ENCODE results near the gene NECAP2. TPM values are rescaled to one million over a fixed set of nuclear protein-coding genes. Genes with fewer than 3 reads are reported as not detected.
"Not testable (repeated sequence)": the region's sequence is repeated elsewhere in the genome, so short reads cannot be mapped to it uniquely, and the experiment has no call there.

NECAP2 gene
- total RNA-seq, 4 donors from 2014 or later: 32.1 to 53.1 (median 38.6) TPM

DNA sequence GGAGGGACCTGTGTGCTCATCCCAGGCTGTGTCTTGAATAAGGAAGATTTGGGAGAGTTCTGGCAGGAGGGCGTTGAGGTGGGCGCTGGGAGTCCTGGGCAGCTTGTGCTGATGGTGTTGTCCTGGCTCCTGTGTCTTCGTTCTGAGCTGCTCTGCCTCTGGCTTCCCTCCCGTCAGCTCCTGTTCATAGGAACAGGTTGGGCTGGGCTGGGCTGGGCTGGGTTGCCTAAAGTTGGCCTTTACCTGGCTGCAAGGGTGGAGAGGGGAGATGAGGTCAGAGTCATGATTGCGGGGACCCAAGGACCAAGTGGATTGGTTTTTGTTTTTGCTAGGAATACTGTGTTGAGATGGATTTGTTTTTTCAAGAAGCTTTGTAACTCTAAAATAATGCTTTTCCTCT lies 9.1 kb downstream of the NECAP2 start:
- no peaks in the 10 kb centered on the region for H3K4me1 ChIP-seq
- H3K27me3 ChIP-seq: no peaks in the 10 kb centered on the region
- H3K9me3 ChIP-seq: no peaks in the 10 kb centered on the region
- H3K4me3 ChIP-seq: no peak overlapping the region
- no peak overlapping the region for H3K27ac ChIP-seq
- H3K36me3 ChIP-seq: peaks cover 0 to 88% (median 0%) of the 10 kb centered on the region in 3 donors
- TF ChIP-seq POLR2A (IDR thresholded peaks at IDR 0.05): no peak
- TF ChIP-seq, protein P1, sequence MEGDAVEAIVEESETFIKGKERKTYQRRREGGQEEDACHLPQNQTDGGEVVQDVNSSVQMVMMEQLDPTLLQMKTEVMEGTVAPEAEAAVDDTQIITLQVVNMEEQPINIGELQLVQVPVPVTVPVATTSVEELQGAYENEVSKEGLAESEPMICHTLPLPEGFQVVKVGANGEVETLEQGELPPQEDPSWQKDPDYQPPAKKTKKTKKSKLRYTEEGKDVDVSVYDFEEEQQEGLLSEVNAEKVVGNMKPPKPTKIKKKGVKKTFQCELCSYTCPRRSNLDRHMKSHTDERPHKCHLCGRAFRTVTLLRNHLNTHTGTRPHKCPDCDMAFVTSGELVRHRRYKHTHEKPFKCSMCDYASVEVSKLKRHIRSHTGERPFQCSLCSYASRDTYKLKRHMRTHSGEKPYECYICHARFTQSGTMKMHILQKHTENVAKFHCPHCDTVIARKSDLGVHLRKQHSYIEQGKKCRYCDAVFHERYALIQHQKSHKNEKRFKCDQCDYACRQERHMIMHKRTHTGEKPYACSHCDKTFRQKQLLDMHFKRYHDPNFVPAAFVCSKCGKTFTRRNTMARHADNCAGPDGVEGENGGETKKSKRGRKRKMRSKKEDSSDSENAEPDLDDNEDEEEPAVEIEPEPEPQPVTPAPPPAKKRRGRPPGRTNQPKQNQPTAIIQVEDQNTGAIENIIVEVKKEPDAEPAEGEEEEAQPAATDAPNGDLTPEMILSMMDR (IDR thresholded peaks at IDR 0.05): no peak
- DNase-seq: no peak

DNA sequence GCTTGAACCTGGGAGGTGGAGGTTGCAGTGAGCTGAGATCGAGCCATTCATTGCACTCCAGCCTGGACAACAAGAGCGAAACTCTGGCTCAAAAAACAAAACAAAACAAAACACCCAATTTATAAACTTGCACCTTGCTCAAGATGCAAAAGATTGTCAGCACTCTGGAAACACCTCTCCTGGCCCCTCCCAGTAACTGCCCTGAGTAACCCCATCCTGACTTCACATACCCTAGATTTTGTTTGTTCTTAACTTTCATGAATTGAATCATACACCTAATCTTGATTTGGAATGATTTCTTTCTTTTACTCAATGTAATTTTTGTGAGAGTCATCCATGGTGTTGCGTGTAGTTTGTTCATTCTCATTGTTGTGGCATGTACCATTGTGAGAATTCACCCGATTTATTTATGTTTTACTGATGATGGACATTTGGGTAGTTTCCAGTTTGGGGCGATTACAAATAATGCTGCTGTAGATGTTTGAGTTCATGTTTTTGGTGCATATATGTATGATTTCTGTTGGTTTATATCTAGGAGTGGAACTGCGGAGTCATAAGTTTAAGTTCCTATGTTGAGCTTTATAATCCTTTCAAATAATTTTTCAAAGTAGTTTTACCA lies 10.4 kb downstream of the NECAP2 start:
- H3K36me3 ChIP-seq: peaks cover 0 to 88% (median 0%) of the 10 kb centered on the region in 3 donors
- TF ChIP-seq, protein P1 (IDR thresholded peaks at IDR 0.05): no peak
- no peak for TF ChIP-seq POLR2A (IDR thresholded peaks at IDR 0.05)
- no peaks in the 10 kb centered on the region for H3K4me1 ChIP-seq
- H3K27me3 ChIP-seq: no peaks in the 10 kb centered on the region
- no peak overlapping the region for H3K27ac ChIP-seq
- H3K4me3 ChIP-seq: no peak overlapping the region
- DNase-seq: no peak
- H3K9me3 ChIP-seq: no peaks in the 10 kb centered on the region

DNA sequence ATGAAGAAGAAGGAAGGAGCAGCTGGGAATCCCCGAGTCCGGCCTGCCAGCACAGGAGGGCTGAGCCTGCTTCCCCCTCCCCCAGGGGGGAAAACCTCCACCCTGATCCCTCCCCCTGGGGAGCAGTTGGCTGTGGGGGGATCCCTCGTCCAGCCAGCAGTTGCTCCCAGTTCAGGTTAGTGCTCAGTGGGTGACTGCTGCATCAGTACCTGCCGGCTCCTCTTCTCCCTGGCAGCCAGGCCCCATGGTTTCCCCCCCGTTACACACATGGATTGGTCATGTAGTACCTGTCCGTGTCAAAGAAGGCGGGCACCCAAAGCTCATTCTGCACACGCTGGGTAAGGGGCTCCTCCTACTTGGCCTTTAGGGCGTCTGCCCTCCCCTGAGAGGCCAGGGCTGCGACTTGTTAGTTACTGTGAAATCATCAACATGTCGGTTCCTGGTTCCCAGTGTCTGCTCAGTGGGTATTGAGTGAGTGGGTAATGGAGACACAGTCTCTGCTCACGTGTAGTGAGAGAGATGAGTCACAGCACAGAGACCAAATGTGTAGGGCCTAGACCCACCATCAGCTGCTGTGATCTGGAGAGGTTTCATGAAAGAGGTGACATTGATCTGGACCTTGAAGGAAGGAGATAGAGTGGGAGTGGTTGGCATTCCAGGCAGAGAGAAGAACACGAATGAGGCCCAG lies 11.5 kb downstream of the NECAP2 start:
- Histone ChIP-seq H3K4me3 (no peak overlapping the region), H3K9me3 (no peaks in the 10 kb centered on the region), H3K27ac (no peak overlapping the region), H3K36me3 (peaks cover 0 to 92% (median 0%) of the 10 kb centered on the region in 3 donors), H3K4me1 (no peaks in the 10 kb centered on the region), H3K27me3 (no peaks in the 10 kb centered on the region)
- TF ChIP-seq, protein P1 (IDR thresholded peaks at IDR 0.05): no peak
- no peak for TF ChIP-seq POLR2A (IDR thresholded peaks at IDR 0.05)
- no peak for DNase-seq

DNA sequence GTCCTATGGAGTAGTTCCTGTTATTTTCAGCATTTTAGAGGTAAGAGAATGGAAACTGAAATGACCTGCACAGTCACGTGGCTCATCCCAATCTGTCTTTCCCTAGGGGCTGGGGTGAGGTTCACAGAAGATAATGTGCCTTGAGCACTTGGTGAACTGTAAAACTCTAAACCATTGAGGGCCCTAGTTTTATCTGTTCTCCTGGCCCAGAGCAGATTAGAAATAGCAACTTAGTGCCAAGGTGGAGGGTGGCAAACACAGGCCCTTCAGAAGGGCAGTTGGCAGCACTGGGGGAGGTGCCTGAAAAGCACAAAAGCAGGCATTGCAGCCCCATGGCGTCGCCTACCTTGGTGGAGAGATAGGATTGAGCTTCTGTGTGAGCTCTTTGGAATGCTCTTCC lies 14.4 kb downstream of the NECAP2 start:
- not testable (repeated sequence) for H3K4me3 ChIP-seq, H3K27ac ChIP-seq, H3K27me3 ChIP-seq, H3K4me1 ChIP-seq, H3K9me3 ChIP-seq, DNase-seq
- H3K36me3 ChIP-seq: peaks cover 0 to 97% (median 0%) of the 10 kb centered on the region in 3 donors

DNA sequence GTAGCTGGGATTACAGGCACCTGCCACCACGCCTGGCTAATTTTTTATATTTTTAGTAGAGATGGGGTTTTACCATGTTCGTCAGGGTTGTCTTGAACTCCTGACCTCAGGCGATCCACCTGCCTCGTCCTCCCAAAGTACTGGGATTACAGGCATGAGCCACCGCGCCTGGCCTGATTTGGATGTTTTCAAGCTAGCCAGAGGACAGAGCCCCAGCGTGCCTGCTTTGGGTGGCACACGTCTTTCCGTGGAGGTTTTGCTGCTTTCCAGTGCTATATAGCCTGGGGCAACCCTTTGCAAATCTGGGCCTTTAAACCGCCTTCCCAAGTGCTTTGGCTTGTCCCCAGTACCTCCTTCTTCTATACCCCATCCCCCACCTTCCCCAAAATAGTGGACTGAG lies 15.6 kb downstream of the NECAP2 start:
- not testable (repeated sequence) for H3K27me3 ChIP-seq, H3K9me3 ChIP-seq, H3K4me3 ChIP-seq, DNase-seq, H3K27ac ChIP-seq, H3K4me1 ChIP-seq
- H3K36me3 ChIP-seq: peaks cover 0 to 97% (median 0%) of the 10 kb centered on the region in 3 donors

DNA sequence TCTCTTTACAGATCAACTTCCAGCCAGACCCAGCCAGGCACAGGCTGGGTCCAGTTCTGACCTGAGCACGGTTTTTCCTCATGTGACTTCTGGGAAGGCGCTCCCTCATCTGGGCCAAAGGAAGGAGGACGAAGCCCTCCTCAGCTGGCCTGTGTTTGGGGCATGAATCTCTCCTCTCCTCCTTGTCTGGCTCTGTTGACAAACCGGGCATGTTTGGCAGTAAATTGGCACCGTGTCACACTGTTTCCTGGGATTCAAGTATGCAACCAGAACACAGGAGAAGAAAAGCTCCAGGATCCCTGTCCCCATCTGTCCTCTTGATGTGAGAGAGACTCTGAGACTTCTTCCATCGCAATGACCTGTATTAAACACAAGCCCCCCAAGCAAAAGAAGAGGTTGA lies 18.3 kb downstream of the NECAP2 start:
- H3K9me3 ChIP-seq: no peaks in the 10 kb centered on the region
- H3K27ac ChIP-seq: no peak overlapping the region

DNA sequence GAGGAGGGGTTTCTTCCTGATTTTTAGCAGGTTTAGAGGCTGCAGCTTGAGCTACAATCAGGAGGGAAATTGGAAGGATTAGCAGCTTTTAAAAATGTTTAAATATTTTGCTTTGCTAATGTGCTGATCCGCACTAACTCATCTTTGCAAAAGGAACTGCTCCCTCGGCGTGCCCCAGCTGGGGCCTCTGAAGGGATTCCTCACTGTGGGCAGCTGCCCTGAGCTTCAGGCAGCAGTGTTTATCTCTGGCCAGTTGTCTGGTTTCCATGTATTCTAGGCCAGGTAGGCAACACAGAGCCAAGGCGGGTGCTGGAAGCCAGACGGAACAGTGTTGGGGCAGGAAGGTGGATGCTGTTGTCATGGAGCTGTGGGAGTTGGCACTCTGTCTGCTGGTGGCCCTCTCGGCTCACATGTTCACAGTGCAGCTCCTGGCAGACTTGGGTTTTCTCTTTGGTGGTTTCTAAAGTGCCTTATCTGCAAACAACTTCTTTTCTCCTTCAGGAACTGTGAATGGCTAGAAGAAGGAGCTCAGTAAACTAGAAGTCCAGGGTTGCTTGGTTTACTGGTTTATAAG lies 18.9 kb downstream of the NECAP2 start:
- H3K4me3 ChIP-seq: no peak overlapping the region
- H3K36me3 ChIP-seq: peaks cover 0 to 74% (median 0%) of the 10 kb centered on the region in 3 donors
- no peaks in the 10 kb centered on the region for H3K4me1 ChIP-seq
- no peak for DNase-seq
- H3K9me3 ChIP-seq: no peaks in the 10 kb centered on the region
- no peaks in the 10 kb centered on the region for H3K27me3 ChIP-seq
- H3K27ac ChIP-seq: no peak overlapping the region
- TF ChIP-seq, protein P1 (IDR thresholded peaks at IDR 0.05): no peak

More for the DNA sequence above, 18.3 kb downstream of the NECAP2 start:
- no peaks in the 10 kb centered on the region for H3K27me3 ChIP-seq
- no peak overlapping the region for H3K4me3 ChIP-seq
- no peak for TF ChIP-seq POLR2A (IDR thresholded peaks at IDR 0.05)
- DNase-seq: no peak
- H3K36me3 ChIP-seq: peaks cover 0 to 80% (median 0%) of the 10 kb centered on the region in 3 donors
- H3K4me1 ChIP-seq: no peaks in the 10 kb centered on the region
